GM12801 (cell line): ENCODE results near the gene RAE1.

ENCODE experiments used
- TF ChIP-seq, protein P1 (sequence below): IDR thresholded peaks from one replicate; pipeline ENCODE4 v1.5.1; 2011; ENCODE audit warnings: control low read depth; ENCODE audit not compliant: insufficient read length; ENCODE audit errors: extremely low read depth

Gene RAE1

DNA sequence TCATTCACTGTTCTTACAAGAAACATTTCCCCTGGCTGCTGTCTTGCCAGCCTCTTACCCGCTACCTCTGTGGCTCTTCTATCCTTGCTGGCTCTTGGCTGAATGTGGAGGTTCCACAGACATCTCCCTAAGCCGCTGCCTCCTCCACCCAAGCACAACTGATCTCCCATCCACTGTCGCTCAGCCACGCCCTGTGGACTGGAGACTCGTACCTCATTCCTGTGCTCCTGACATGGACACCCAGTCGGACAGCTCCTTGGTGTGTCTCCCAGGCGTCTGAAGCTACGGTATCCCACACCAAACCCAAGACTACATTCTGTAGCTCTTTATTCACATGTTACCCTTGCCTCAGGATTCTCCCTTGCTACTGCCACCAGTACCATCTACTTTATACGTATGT lies 19.3 kb downstream of the RAE1 start:
- TF ChIP-seq, protein P1, sequence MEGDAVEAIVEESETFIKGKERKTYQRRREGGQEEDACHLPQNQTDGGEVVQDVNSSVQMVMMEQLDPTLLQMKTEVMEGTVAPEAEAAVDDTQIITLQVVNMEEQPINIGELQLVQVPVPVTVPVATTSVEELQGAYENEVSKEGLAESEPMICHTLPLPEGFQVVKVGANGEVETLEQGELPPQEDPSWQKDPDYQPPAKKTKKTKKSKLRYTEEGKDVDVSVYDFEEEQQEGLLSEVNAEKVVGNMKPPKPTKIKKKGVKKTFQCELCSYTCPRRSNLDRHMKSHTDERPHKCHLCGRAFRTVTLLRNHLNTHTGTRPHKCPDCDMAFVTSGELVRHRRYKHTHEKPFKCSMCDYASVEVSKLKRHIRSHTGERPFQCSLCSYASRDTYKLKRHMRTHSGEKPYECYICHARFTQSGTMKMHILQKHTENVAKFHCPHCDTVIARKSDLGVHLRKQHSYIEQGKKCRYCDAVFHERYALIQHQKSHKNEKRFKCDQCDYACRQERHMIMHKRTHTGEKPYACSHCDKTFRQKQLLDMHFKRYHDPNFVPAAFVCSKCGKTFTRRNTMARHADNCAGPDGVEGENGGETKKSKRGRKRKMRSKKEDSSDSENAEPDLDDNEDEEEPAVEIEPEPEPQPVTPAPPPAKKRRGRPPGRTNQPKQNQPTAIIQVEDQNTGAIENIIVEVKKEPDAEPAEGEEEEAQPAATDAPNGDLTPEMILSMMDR = no peak

DNA sequence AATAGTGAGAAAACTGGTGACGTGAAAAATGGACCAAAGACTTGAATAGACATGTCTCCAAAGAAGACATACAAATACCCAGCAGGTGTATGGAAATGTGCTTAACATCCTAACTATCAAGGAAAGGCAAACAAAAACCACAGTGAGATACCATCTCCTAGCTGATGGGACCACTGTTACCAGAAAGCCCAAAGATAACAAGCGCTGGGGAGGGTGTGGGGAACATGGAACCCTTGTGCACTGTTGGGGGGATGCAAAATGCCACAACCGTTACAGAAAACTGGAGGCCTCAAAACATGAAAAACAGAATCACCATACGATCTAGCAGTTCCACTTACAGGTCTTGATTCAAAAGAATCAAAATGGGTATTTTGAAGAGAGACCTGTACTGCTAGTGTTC lies 20.3 kb downstream of the RAE1 start:
- TF ChIP-seq, protein P1 = no peak

DNA sequence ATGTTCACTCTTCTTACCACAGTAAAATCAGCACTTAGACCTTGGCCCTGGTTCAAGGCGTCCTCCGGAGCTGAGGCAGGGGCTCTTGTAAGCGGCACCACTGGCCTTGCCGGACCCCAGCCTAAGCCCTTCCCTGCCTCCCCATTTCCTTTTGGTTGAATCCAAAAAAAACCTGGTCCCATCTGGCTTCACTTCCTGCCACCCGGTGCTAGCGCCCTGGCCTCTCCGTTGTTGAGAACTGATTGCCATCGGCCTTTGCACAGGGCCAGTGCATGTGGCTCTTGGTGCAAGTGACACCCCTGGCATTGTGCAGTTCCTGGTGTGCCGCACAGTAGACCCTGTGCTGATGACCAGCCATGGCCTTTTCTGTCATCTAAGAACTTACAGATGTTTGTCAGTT lies 21.1 kb downstream of the RAE1 start:
- TF ChIP-seq, protein P1 = no peak

DNA sequence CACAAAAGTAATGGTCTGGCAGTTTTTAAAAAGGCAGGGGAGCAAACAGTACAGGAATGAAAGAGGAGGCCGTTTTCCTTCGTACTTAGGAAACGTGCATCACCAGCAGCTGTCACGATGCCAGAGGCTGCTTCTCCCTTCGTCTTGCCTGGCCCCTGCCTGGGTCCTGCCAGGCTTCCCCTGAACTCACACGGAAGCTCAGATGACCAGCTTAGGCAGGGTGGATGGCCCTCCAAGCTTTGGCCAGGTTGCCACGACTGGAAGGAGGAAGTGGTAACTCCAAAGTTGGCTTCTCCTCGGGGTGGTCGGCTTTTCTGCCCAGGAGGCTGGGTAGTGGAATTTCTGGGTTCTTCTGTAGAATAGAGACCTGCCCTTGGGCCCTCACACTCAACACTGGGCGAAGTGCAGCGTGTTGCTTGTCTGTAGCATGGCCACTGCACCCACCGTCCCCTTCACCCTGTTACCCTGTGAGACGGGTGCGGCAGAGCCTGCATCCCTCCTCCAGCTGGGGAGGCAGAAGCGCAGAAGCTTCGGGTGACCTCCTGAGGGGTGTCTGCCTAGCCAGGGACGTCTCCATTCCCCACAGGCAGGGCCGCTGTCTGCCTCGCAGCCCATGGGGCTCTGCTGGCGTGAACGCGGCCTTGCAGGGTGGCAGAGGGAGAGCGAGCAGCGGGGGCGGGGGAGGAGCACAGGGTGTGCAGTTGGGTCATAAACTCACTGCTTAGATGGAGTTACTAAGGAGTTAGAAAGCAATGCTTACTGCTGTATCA lies 21.7 kb downstream of the RAE1 start:
- TF ChIP-seq, protein P1 = no peak

DNA sequence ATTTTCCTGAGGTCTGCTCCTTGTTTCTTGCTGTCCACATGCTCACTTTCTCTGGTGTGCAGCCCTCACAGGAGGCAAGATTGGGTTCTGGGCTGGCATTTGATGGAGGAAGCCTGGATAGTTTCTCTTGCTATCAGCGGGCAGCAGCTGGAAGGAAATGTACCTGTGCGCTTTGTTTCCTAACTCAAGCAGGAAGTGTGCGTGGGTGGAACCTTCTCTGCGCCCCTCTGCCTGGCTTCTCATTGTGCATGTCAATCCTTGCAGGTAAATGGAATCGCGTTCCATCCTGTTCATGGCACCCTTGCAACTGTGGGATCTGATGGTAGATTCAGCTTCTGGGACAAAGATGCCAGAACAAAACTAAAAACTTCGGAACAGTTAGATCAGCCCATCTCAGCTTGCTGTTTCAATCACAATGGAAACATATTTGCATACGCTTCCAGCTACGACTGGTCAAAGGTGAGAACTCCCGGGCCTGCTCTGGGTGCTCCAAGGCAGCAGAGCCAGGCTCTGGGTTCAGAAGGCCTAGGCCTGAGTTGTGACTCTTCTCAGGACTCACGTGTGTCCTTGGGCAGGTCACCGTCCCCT lies 23.4 kb downstream of the RAE1 start:
- TF ChIP-seq, protein P1 = no peak

DNA sequence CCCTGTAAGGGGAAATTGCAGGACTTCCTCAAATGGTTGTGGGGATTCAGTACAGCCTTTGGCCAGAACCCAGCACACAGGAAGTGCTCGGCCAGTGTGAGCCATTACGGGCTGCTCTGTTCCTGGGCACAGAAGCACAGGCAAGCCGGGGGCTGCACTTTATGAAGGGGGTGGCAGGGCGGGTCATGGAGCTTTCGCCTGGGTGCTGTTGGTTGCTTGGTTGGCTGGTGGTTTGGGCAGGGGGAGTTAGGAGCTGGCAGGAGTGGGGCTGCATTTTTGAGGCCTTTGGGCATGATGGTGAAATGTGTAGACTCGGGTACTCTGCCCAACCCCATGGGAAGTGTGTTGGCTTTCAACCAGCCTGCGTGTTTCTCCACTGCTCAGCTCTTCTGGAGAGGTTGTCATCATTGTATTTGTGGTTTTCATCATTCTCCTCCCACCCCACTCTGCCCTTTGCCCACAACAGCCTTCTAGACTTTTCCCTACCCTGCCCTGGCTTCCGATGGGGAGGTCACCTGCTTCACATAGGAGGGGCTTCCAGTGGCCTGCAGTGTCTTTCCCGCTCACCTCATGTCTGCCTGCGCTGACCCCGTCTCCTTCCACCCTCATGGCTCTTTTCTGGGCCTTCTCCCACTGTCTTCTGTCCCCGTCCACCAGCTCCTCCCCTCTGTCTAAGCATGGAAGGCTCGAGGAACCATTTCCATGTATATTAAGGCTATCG lies 24.0 kb downstream of the RAE1 start:
- TF ChIP-seq, protein P1 = no peak

DNA sequence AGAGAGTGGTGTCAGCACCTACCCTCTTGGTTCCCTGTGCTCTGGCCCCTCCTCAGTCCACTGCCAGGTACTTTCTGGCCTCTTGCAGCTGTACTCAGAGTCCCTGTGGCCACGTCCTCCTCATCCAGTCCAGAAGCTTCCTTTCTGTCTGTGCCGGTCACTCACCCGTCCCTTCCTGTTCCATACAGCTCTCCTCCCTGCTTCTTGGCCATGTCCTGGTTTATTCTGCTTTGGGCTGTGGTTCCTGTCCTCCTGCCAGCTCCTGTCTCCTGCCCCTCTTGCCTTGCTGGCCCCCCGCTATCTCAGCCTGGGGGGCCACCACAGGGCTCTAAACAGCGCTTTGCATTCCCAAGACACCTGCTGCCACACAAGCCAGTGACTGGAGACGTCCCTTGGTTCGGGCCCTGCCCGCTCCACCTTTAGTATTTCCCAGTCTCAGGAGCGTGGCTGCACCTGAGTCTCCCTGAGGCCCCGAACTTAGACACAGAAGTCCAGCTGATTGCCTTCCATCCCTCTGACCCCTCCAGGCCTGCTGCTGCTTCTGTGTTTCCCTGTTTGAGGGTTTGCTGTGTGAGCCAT lies 24.7 kb downstream of the RAE1 start:
- TF ChIP-seq, protein P1 = no peak
